ENCODE data around the gene SKI.

DNA sequence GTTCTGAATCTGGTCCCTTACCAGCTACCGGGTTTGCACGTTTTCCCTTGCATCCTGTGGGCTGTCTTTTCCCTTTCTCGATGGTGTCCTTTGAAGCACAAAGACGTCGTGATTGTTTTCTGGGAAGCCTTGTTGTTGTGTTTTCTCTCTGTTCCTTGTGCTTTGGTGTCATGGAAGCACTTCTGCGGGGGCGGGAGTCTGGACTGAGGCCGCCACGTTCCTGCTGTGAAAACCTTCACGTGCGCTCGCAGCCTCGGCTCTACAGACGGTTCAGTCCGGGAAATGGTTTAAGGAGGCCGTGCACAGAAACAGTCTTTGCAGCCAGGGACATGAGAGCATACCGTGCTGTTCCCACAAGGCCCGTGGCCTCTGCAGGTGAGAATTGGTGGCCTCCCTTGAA is 68.5 kb downstream of the SKI start:
- TF ChIP-seq POLR2A (IDR thresholded peaks at IDR 0.05) (no peak), POLR2AphosphoS5 (IDR thresholded peaks at IDR 0.05; ENCODE audit: insufficient read depth in 1 of 2, low read depth in 1 of 2) (no peak)
- TF ChIP-seq, protein P1, sequence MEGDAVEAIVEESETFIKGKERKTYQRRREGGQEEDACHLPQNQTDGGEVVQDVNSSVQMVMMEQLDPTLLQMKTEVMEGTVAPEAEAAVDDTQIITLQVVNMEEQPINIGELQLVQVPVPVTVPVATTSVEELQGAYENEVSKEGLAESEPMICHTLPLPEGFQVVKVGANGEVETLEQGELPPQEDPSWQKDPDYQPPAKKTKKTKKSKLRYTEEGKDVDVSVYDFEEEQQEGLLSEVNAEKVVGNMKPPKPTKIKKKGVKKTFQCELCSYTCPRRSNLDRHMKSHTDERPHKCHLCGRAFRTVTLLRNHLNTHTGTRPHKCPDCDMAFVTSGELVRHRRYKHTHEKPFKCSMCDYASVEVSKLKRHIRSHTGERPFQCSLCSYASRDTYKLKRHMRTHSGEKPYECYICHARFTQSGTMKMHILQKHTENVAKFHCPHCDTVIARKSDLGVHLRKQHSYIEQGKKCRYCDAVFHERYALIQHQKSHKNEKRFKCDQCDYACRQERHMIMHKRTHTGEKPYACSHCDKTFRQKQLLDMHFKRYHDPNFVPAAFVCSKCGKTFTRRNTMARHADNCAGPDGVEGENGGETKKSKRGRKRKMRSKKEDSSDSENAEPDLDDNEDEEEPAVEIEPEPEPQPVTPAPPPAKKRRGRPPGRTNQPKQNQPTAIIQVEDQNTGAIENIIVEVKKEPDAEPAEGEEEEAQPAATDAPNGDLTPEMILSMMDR (IDR thresholded peaks at IDR 0.05) = no peak
